Hematopoietic multipotent progenitor cell treated with erythropoietin and hydrocortisone succinate and interleukin-3 and kit ligand, for 17 days (in vitro differentiated cells): ENCODE data around the gene DKK3.
"Not testable (repeated sequence)": the region's sequence is repeated elsewhere in the genome, so short reads cannot be mapped to it uniquely, and the experiment has no call there.

ENCODE experiments used
- DNase-seq: peaks from one replicate; pipeline ENCODE4 v3.0.0-alpha.2; 2015; ENCODE audit warnings: low spot score

Gene DKK3

GRCh38 chr11:12007769-12008737 is at the start of gene DKK3:
Gene DKK3, minus strand, starts transcription at chr11:12008626. Its CDS starts 44 bp downstream, at chr11:12008582.
- DNase-seq = no peak

GRCh38 chr11:12057299-12057980 is 49.0 kb upstream of the DKK3 start:
- no peak for DNase-seq

GRCh38 chr11:12056119-12056518 is 47.7 kb upstream of the DKK3 start:
- DNase-seq = no peak

GRCh38 chr11:12053606-12054361 is 45.4 kb upstream of the DKK3 start:
- DNase-seq = no peak

- peak; percentile 20 for DNase-seq
Observed at GRCh38 chr11:12052676-12053605, 44.5 kb upstream of the DKK3 start.

GRCh38 chr11:12051287-12051662 is 42.8 kb upstream of the DKK3 start:
- DNase-seq = no peak

GRCh38 chr11:12050470-12051286 is 42.3 kb upstream of the DKK3 start:
- DNase-seq = no peak

- DNase-seq = no peak
Observed at GRCh38 chr11:12048936-12049790, 40.7 kb upstream of the DKK3 start.

GRCh38 chr11:12046636-12047236 is 38.3 kb upstream of the DKK3 start:
- DNase-seq = no peak

GRCh38 chr11:12045914-12046635 is 37.6 kb upstream of the DKK3 start:
- no peak for DNase-seq

GRCh38 chr11:12044799-12045198 is 36.4 kb upstream of the DKK3 start:
- DNase-seq = no peak

GRCh38 chr11:12043959-12044791 is 35.7 kb upstream of the DKK3 start:
- peak; percentile 77 for DNase-seq

- DNase-seq = no peak
Observed at GRCh38 chr11:12043221-12043620, 34.8 kb upstream of the DKK3 start.

- no peak for DNase-seq
Observed at GRCh38 chr11:12042215-12042676, 33.8 kb upstream of the DKK3 start.

- DNase-seq = not testable (repeated sequence)
Observed at GRCh38 chr11:12040719-12041118, 32.3 kb upstream of the DKK3 start.

- no peak for DNase-seq
Observed at GRCh38 chr11:12032968-12033367, 24.5 kb upstream of the DKK3 start.

- DNase-seq = no peak
Observed at GRCh38 chr11:12031856-12032544, 23.6 kb upstream of the DKK3 start.
